ENCODE measurements around the gene ALKBH3. TPM values are rescaled to one million over a fixed set of nuclear protein-coding genes. Genes with fewer than 3 reads are reported as not detected.

ALKBH3 gene
- polyA plus RNA-seq, result 34.4 to 49.9 TPM (median 42.4 TPM) in 3 replicates
- 60.5 TPM for polyA plus RNA-seq (2011; ENCODE audit: low read depth)
- polyA plus RNA-seq (2011; cell fraction: cytosol; rRNA removed), result 36.8 and 64.8 TPM in 2 replicates
- polyA plus RNA-seq (2011; cell fraction: nucleus; rRNA removed), result 30.2 and 32.5 TPM in 2 replicates
- 31.4 and 34.8 TPM in 2 replicates for polyA plus RNA-seq (2012; ENCODE audit: low replicate concordance)
- polyA minus RNA-seq, result 22.1 to 42.3 TPM (median 28.4 TPM) in 3 replicates
- polyA minus RNA-seq (2011; cell fraction: cytosol; rRNA and poly(A)+ RNA removed), result 15.5 TPM
- polyA minus RNA-seq (2011; cell fraction: nucleus; rRNA and poly(A)+ RNA removed), result 8.5 and 13.5 TPM in 2 replicates

- DNase-seq (ENCODE audit: low read depth, low spot score) (peak; percentile 45), FAIRE-seq (peak; percentile 58)
- H3K36me3 ChIP-seq (ENCODE audit: control insufficient read depth in 2 of 2, extremely low read depth in 1 of 2, insufficient read depth in 2 of 2, low read length in 2 of 2), result peaks cover 7 to 9% of the 10 kb centered on the region in 2 experiments
- H3K27me3 ChIP-seq (ENCODE audit: control insufficient read depth, extremely low read depth, insufficient read depth, low read length), result no peaks in the 10 kb centered on the region
- H3K27ac ChIP-seq (ENCODE audit: control insufficient read depth, insufficient read depth, low read length), result peak within 1 kb of the TSS; percentile 84
- dilution Hi-C loops (cut with MboI; ENCODE audit: extremely low pct_ligation_motif_present, low sequenced_read_pairs), result no loop called here
- peak within 1 kb of the TSS; percentile 92 to 99 (median 99) for H3K4me3 ChIP-seq (ENCODE audit: control insufficient read depth in 2 of 3, extremely low read depth in 1 of 3, insufficient read depth in 2 of 3, low read depth in 1 of 3, low read length in 3 of 3)
- TF ChIP-seq CTCF (optimal IDR thresholded peaks at IDR 0.05 in 1 of 3, IDR thresholded peaks at IDR 0.05 in 1 of 3, conservative IDR thresholded peaks at IDR 0.05 in 1 of 3; ENCODE audit: extremely low read depth in 1 of 3, insufficient read depth in 2 of 3, low read length in 3 of 3) (peak in 1 of 3 experiments; percentile 2), EZH2 (IDR thresholded peaks at IDR 0.05; ENCODE audit: low read length) (no peak)
- no peaks in the 10 kb centered on the region for H3K9me3 ChIP-seq (ENCODE audit: control insufficient read depth, low read depth, low read length)
- peaks cover 18% of the 10 kb centered on the region for H3K79me2 ChIP-seq (ENCODE audit: control insufficient read depth, insufficient read depth, low read length)
- H3K9ac ChIP-seq (ENCODE audit: control insufficient read depth, extremely low read depth, insufficient read depth, low read length), result peak within 1 kb of the TSS; percentile 94
- H3K4me1 ChIP-seq (ENCODE audit: control insufficient read depth, extremely low read depth, insufficient read depth, low read length), result peaks cover 14% of the 10 kb centered on the region
- H3K9me1 ChIP-seq (ENCODE audit: control insufficient read depth, extremely low read depth, insufficient read depth, low read length), result no peaks in the 10 kb centered on the region
- peak within 1 kb of the TSS; percentile 98 for H2AFZ ChIP-seq (ENCODE audit: control insufficient read depth, low read length)
- H4K20me1 ChIP-seq (ENCODE audit: control insufficient read depth, extremely low read depth, insufficient read depth, low read length), result no peaks in the 10 kb centered on the region
- H3K4me2 ChIP-seq (ENCODE audit: control insufficient read depth, extremely low read depth, insufficient read depth, low read depth, low read length), result peak within 1 kb of the TSS; percentile 99
Measured at GRCh38 chr11:43880640-43881159, at the start of gene ALKBH3. Gene ALKBH3, plus strand, starts transcription at chr11:43880831. Its CDS starts 1,822 bp downstream, at chr11:43882653.

GRCh38 chr11:43830928-43831440 lies 49.6 kb upstream of the ALKBH3 start:
- Histone ChIP-seq H3K27ac (ENCODE audit: control insufficient read depth, insufficient read depth, low read length) (peak overlapping the region; percentile 52), H3K9ac (ENCODE audit: control insufficient read depth, extremely low read depth, insufficient read depth, low read length) (no peak overlapping the region), H3K9me3 (ENCODE audit: control insufficient read depth, low read depth, low read length) (no peaks in the 10 kb centered on the region), H4K20me1 (ENCODE audit: control insufficient read depth, extremely low read depth, insufficient read depth, low read length) (no peaks in the 10 kb centered on the region), H3K4me2 (ENCODE audit: control insufficient read depth, extremely low read depth, insufficient read depth, low read depth, low read length) (peak overlapping the region; percentile 82), H3K36me3 (ENCODE audit: control insufficient read depth in 2 of 2, extremely low read depth in 1 of 2, insufficient read depth in 2 of 2, low read length in 2 of 2) (peaks cover 0 to 3% of the 10 kb centered on the region in 2 experiments), H2AFZ (ENCODE audit: control insufficient read depth, low read length) (no peak overlapping the region), H3K9me1 (ENCODE audit: control insufficient read depth, extremely low read depth, insufficient read depth, low read length) (no peaks in the 10 kb centered on the region), H3K27me3 (ENCODE audit: control insufficient read depth, extremely low read depth, insufficient read depth, low read length) (no peaks in the 10 kb centered on the region), H3K4me1 (ENCODE audit: control insufficient read depth, extremely low read depth, insufficient read depth, low read length) (peaks cover 26% of the 10 kb centered on the region), H3K4me3 (ENCODE audit: control insufficient read depth in 2 of 3, extremely low read depth in 1 of 3, insufficient read depth in 2 of 3, low read depth in 1 of 3, low read length in 3 of 3) (no peak overlapping the region), H3K79me2 (ENCODE audit: control insufficient read depth, insufficient read depth, low read length) (peaks cover 3% of the 10 kb centered on the region)
- TF ChIP-seq CTCF (optimal IDR thresholded peaks at IDR 0.05 in 1 of 3, IDR thresholded peaks at IDR 0.05 in 1 of 3, conservative IDR thresholded peaks at IDR 0.05 in 1 of 3; ENCODE audit: extremely low read depth in 1 of 3, insufficient read depth in 2 of 3, low read length in 3 of 3), result no peak
- TF ChIP-seq EZH2 (IDR thresholded peaks at IDR 0.05; ENCODE audit: low read length), result no peak
- FAIRE-seq, result peak; percentile 100
- dilution Hi-C loops (cut with MboI; ENCODE audit: extremely low pct_ligation_motif_present, low sequenced_read_pairs), result no loop called here
- DNase-seq (ENCODE audit: low read depth, low spot score), result peak; percentile 96
